CD14-positive monocyte (primary cell): ENCODE results near the gene NCK1. TPM values are rescaled to one million over a fixed set of nuclear protein-coding genes. Genes with fewer than 3 reads are reported as not detected.

ENCODE experiments used
- DNase-seq, 3 donors: peaks; one replicate each; pipeline ENCODE4 v3.0.0-alpha.2; 2011 to 2022
- H2AFZ ChIP-seq: 2 replicates; pipeline ENCODE4 v1.6.0; 2012; ENCODE audit warnings: mild to moderate bottlenecking, low read depth, low read length, inconsistent platforms; ENCODE audit not compliant: insufficient read depth, poor library complexity, severe bottlenecking
- H3K27ac ChIP-seq, 2 donors: 1 replicate in 1 of 2; 2 replicates in 1 of 2; pipeline ENCODE4 v1.5.1; 2012 to 2013; ENCODE audit warnings: low read length in 2 of 2, control low read depth in 1 of 2, inconsistent platforms in 1 of 2, low read depth in 1 of 2, mild to moderate bottlenecking in 1 of 2
- H3K27me3 ChIP-seq, 2 donors: one replicate each; pipeline versions ENCODE4 v1.6.0 to v1.6.1; 2011 to 2013; ENCODE audit warnings: low read length in 2 of 2; ENCODE audit not compliant: control insufficient read depth in 2 of 2, insufficient read depth in 2 of 2
- H3K36me3 ChIP-seq, 2 donors: replicated peaks in 1 of 2; 1 replicate in 1 of 2; 2 replicates in 1 of 2; pipeline versions ENCODE4 v1.5.1 to v1.6.1; 2012 to 2013; ENCODE audit warnings: low read length in 2 of 2, control low read depth in 1 of 2, inconsistent platforms in 1 of 2, mild to moderate bottlenecking in 1 of 2; ENCODE audit not compliant: insufficient read depth in 2 of 2, control insufficient read depth in 1 of 2
- H3K4me1 ChIP-seq, 2 donors: 1 replicate in 1 of 2; 2 replicates in 1 of 2; pipeline versions ENCODE4 v1.5.1 to v1.6.1; 2012 to 2013; ENCODE audit warnings: low read length in 2 of 2, control low read depth in 1 of 2, inconsistent platforms in 1 of 2, mild to moderate bottlenecking in 1 of 2, moderate library complexity in 1 of 2; ENCODE audit not compliant: insufficient read depth in 2 of 2, control insufficient read depth in 1 of 2
- H3K4me2 ChIP-seq: replicated peaks from 2 replicates; pipeline ENCODE3; 2012; ENCODE audit warnings: low read length, moderate library complexity, mild to moderate bottlenecking; ENCODE audit not compliant: poor library complexity, severe bottlenecking; ENCODE audit errors: extremely low read depth
- H3K4me3 ChIP-seq, 3 experiments: fragments of 200-600 bp in 1 of 3; sonication (generic) in 1 of 3; replicated peaks in 1 of 3; 1 replicate in 2 of 3; 2 replicates in 1 of 3; pipeline ENCODE4 v1.5.1; 2011 to 2013; ENCODE audit warnings: low read length in 3 of 3, mild to moderate bottlenecking in 3 of 3, control low read depth in 2 of 3, low read depth in 2 of 3, inconsistent platforms in 1 of 3, moderate library complexity in 1 of 3
- H3K79me2 ChIP-seq: 2 replicates; pipeline ENCODE4 v1.6.0; 2012; ENCODE audit warnings: mild to moderate bottlenecking, control low read depth, inconsistent platforms, low read length, moderate library complexity; ENCODE audit not compliant: insufficient read depth
- H3K9ac ChIP-seq: 2 replicates; pipeline ENCODE4 v1.6.0; 2017; ENCODE audit warnings: low read length, mild to moderate bottlenecking; ENCODE audit not compliant: insufficient read depth, poor library complexity, severe bottlenecking
- H3K9me3 ChIP-seq, 2 donors: replicated peaks in 1 of 2; 1 replicate in 1 of 2; 2 replicates in 1 of 2; pipeline versions ENCODE4 v1.5.1 to v1.6.1; 2012 to 2013; ENCODE audit warnings: low read length in 2 of 2, control low read depth in 1 of 2; ENCODE audit not compliant: control insufficient read depth in 1 of 2, insufficient read depth in 1 of 2
- H4K20me1 ChIP-seq: 2 replicates; pipeline ENCODE4 v1.6.0; 2012; ENCODE audit warnings: mild to moderate bottlenecking, low read length, control low read depth, moderate library complexity; ENCODE audit not compliant: insufficient read depth
- H3K27ac Mint-ChIP-seq, 7 donors: one replicate each; pipeline ENCODE4 v1.8.0; 2020; ENCODE audit warnings: mild to moderate bottlenecking in 7 of 7, mixed read lengths in 7 of 7, moderate library complexity in 6 of 7, inconsistent platforms in 2 of 7
- H3K27me3 Mint-ChIP-seq, 3 donors: one replicate each; pipeline ENCODE4 v1.8.0; 2021 to 2022; ENCODE audit warnings: low read depth in 3 of 3, mild to moderate bottlenecking in 3 of 3, mixed read lengths in 3 of 3, moderate library complexity in 3 of 3, inconsistent platforms in 1 of 3
- H3K36me3 Mint-ChIP-seq, 2 donors: one replicate each; pipeline ENCODE4 v1.8.0; 2020; ENCODE audit warnings: mixed read lengths in 2 of 2, inconsistent platforms in 1 of 2, mild to moderate bottlenecking in 1 of 2
- H3K4me1 Mint-ChIP-seq: one replicate; pipeline ENCODE4 v1.8.0; 2020; ENCODE audit warnings: mild to moderate bottlenecking, mixed read lengths
- H3K4me3 Mint-ChIP-seq, 2 donors: one replicate each; pipeline ENCODE4 v1.8.0; 2020; ENCODE audit warnings: mild to moderate bottlenecking in 2 of 2, mixed read lengths in 2 of 2, moderate library complexity in 1 of 2
- H3K9me3 Mint-ChIP-seq, 7 donors: one replicate each; pipeline ENCODE4 v1.8.0; 2020 to 2022; ENCODE audit warnings: mixed read lengths in 7 of 7, mild to moderate bottlenecking in 6 of 7, moderate library complexity in 6 of 7, inconsistent platforms in 2 of 7
- CTCF ChIP-seq: fragments of 200-600 bp; IDR thresholded peaks from one replicate; pipeline ENCODE4 v1.8.0; 2022; ENCODE audit warnings: antibody characterized with exemption, mild to moderate bottlenecking
- WGBS: methylation state at CpG from one replicate; pipeline ENCODE4 v1.1.5; 2013; ENCODE audit warnings: missing lambda C conversion rate; ENCODE audit not compliant: insufficient coverage; 5-methylcytosine and 5-hydroxymethylcytosine counted together
- intact Hi-C, 2 donors: fragments of 100-400 bp; cut with micrococcal nuclease; formaldehyde crosslinking; loops; one replicate each; pipeline versions ENCODE4 v1.15.0 to v1.15.1; 2023
- polyA plus RNA-seq, 3 donors: library from polyadenylated mRNA; depleted of rRNA in 1 of 3; unstranded in 2 of 3; stranded (reverse) in 1 of 3; fragments of 300-500 nt in 2 of 3; fragments of >200 nt in 1 of 3; fragmentation: Illumina TruSeq in 2 of 3; gene quantifications; 1 replicate in 2 of 3; 2 replicates in 1 of 3; pipeline ENCODE4 v1.2.3, GENCODE V29; 2012 to 2021

NCK1 gene
- polyA plus RNA-seq, 3 donors: 20.4 to 28.8 (median 22.8) TPM

- Mint-ChIP-seq H3K27ac (peak overlapping the region in 3 of 7 donors; percentile 31 to 60 (median 42)), H3K9me3 (no peaks in the 10 kb centered on the region), H3K27me3 (peaks cover 0 to 1% (median 1%) of the 10 kb centered on the region in 3 donors), H3K4me1 (peaks cover 40% of the 10 kb centered on the region), H3K36me3 (peaks cover 16 to 20% of the 10 kb centered on the region in 2 donors), H3K4me3 (no peak overlapping the region)
- Histone ChIP-seq H3K79me2 (no peaks in the 10 kb centered on the region), H3K27me3 (no peaks in the 10 kb centered on the region), H3K9ac (no peak overlapping the region), H3K4me3 (no peak overlapping the region), H3K4me1 (peaks cover 13 to 36% of the 10 kb centered on the region in 2 donors), H3K4me2 (no peak overlapping the region), H3K27ac (peak overlapping the region in 1 of 2 donors; percentile 50), H3K36me3 (peaks cover 7 to 21% of the 10 kb centered on the region in 2 donors), H2AFZ (no peak overlapping the region), H4K20me1 (peaks cover 3% of the 10 kb centered on the region), H3K9me3 (no peaks in the 10 kb centered on the region)
- WGBS: no CpG with 5 or more reads among the region's 1 CpG
- no peak for TF ChIP-seq CTCF
- intact Hi-C loops: no loop called here
- DNase-seq: peak; percentile 4 to 13 (median 8)
These were observed 88.6 kb downstream of the NCK1 start for GRCh38 chr3:136950623-136951022.

DNA sequence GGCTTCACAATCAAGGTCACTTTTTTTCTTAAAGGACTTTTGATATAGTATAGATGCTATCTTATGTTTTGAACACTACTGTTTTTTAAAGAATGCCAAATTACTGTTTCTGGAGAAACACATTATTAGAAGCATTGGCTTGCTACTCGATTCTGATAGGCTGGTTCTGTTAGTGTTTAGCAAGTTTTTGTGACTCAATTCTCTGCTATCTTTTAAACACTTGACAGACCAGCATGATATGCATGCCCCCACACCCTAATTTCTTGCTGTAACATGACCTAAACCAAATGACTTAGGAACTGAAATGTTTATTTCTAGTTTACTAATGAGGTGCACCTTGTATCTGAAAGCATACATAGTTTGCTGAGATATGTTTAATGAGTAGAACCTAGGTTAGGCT lies 90.3 kb downstream of the NCK1 start:
- Histone ChIP-seq H3K27me3 (no peaks in the 10 kb centered on the region), H3K9me3 (no peaks in the 10 kb centered on the region), H3K4me2 (no peak overlapping the region), H3K79me2 (no peaks in the 10 kb centered on the region), H2AFZ (no peak overlapping the region), H3K4me3 (no peak overlapping the region), H4K20me1 (peaks cover 3% of the 10 kb centered on the region), H3K27ac (no peak overlapping the region), H3K4me1 (peaks cover 13 to 36% of the 10 kb centered on the region in 2 donors), H3K9ac (no peak overlapping the region), H3K36me3 (peaks cover 0 to 5% of the 10 kb centered on the region in 2 donors)
- Mint-ChIP-seq H3K4me1 (peaks cover 39% of the 10 kb centered on the region), H3K27ac (no peak overlapping the region), H3K27me3 (peaks cover 0 to 2% (median 1%) of the 10 kb centered on the region in 3 donors), H3K9me3 (no peaks in the 10 kb centered on the region), H3K4me3 (no peak overlapping the region), H3K36me3 (peaks cover 7 to 8% of the 10 kb centered on the region in 2 donors)
- intact Hi-C loops: no loop called here
- TF ChIP-seq CTCF: no peak
- no CpG with 5 or more reads among the region's 1 CpG for WGBS
- no peak for DNase-seq
